SU-DHL-6 (cell line): ENCODE data around the gene TENM4.

ENCODE experiments used
- EZH2phosphoT487 ChIP-seq: fragments of 200-600 bp; sonication (generic), shearing (Covaris generic); conservative IDR thresholded peaks from 2 replicates; pipeline ENCODE4 v1.6.1; 2018; ENCODE audit warnings: mild to moderate bottlenecking, antibody characterized with exemption, low read length, moderate library complexity, mixed read lengths
- TF ChIP-seq, protein P1 (sequence below): fragments of 200-600 bp; sonication (generic); IDR thresholded peaks from one replicate; pipeline ENCODE4 v1.5.1; 2017; ENCODE audit warnings: antibody characterized with exemption, mild to moderate bottlenecking, low read length, moderate library complexity; ENCODE audit not compliant: insufficient read depth, poor library complexity, severe bottlenecking

DNA sequence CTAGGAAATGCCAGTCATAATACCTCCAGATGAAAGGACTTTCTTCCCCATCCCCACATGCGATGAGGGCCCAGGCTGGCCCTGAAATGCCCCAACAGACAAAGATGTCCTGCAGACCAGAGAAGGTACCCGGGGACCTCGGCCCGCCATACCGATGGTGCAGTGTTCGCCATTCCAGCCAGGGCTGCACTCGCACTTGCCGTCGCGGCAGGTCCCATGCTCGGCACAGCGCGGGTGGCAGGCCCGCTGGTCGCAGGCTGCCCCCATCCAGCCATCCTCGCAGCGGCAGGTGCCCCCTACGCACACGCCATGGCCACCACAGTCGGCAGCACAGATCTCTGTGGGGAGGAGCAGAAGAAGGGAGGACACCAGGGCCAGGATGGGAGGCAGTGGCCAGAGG lies 654.1 kb downstream of the TENM4 start:
- TF ChIP-seq, protein P1, sequence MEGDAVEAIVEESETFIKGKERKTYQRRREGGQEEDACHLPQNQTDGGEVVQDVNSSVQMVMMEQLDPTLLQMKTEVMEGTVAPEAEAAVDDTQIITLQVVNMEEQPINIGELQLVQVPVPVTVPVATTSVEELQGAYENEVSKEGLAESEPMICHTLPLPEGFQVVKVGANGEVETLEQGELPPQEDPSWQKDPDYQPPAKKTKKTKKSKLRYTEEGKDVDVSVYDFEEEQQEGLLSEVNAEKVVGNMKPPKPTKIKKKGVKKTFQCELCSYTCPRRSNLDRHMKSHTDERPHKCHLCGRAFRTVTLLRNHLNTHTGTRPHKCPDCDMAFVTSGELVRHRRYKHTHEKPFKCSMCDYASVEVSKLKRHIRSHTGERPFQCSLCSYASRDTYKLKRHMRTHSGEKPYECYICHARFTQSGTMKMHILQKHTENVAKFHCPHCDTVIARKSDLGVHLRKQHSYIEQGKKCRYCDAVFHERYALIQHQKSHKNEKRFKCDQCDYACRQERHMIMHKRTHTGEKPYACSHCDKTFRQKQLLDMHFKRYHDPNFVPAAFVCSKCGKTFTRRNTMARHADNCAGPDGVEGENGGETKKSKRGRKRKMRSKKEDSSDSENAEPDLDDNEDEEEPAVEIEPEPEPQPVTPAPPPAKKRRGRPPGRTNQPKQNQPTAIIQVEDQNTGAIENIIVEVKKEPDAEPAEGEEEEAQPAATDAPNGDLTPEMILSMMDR, result no peak
- no peak for TF ChIP-seq EZH2phosphoT487
